Endothelial cell (in vitro differentiated cells): ENCODE results near the gene DYNC1I2. TPM values are rescaled to one million over a fixed set of nuclear protein-coding genes. Genes with fewer than 3 reads are reported as not detected.

Experiments used
- DNase-seq: peaks from one replicate; pipeline ENCODE4 v3.0.0; 2021; ENCODE audit warnings: low spot score
- H3K27ac Mint-ChIP-seq: one replicate; pipeline ENCODE4 v1.8.0; 2021; ENCODE audit warnings: mixed read lengths, inconsistent platforms; ENCODE audit not compliant: unreplicated experiment
- H3K27me3 Mint-ChIP-seq: one replicate; pipeline ENCODE4 v1.8.0; 2021; ENCODE audit warnings: mild to moderate bottlenecking, moderate library complexity, mixed read lengths, inconsistent platforms; ENCODE audit not compliant: unreplicated experiment
- H3K36me3 Mint-ChIP-seq: one replicate; pipeline ENCODE4 v1.8.0; 2021; ENCODE audit warnings: mild to moderate bottlenecking, low read depth, mixed read lengths, inconsistent platforms; ENCODE audit not compliant: unreplicated experiment
- H3K4me1 Mint-ChIP-seq: one replicate; pipeline ENCODE4 v1.8.0; 2021; ENCODE audit warnings: mild to moderate bottlenecking, mixed read lengths, inconsistent platforms; ENCODE audit not compliant: unreplicated experiment
- H3K4me3 Mint-ChIP-seq: one replicate; pipeline ENCODE4 v1.8.0; 2021; ENCODE audit warnings: mild to moderate bottlenecking, mixed read lengths, inconsistent platforms; ENCODE audit not compliant: unreplicated experiment
- H3K9me3 Mint-ChIP-seq: one replicate; pipeline ENCODE4 v1.8.0; 2021; ENCODE audit warnings: mixed read lengths, inconsistent platforms; ENCODE audit not compliant: unreplicated experiment
- total RNA-seq: library from RNA; stranded (reverse); fragmentation: NEBNext Ultra II Directional; extraction: Animal tissue kit (Norgen Biotek cat#: 25700); gene quantifications from one replicate; pipeline ENCODE4 v1.2.1, GENCODE V29; 2021; ENCODE audit not compliant: unreplicated experiment
- TF ChIP-seq, protein P1 (sequence below): fragments of 200-600 bp; sonication (generic); IDR thresholded peaks from one replicate; pipeline ENCODE4 v1.5.0; 2021; ENCODE audit warnings: antibody characterized with exemption; ENCODE audit not compliant: unreplicated experiment

The DYNC1I2 gene
- total RNA-seq, 1 donor from 2014 or later = 121 TPM

DNA sequence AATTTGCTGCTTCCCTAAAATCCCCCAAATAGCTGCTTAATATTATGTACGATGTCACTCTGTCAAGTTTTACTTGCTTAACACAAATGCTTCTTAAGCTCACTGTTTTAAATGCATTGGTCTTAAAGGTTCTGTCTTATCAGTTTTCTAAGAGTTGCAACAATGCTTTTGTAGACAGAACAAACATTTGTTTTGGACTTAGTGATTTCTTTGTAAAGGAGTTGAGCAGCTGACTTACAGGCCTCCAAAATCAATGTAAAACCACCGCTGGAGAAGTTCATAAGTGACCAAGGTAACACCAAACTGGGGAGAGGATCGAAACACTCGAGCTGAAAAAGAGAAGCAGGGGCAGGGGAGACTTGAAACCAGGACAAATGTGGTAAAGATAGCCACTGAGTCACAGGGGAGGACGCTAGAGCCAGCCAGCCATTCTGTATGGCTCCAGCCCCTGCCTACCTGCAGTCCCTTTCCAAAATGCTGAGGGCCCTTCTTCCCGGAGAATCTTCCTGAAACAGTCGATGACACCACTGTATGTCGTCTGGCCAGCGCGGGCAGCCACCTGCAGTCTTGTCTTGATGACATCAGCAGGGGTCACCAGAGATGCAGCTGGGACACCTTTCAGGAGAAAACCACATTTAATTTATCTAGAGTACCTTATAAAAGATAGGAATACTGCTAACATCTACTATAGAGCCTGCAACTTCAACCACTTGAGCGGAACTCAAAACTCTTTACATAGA is 100.2 kb downstream of the DYNC1I2 start:
- Mint-ChIP-seq H3K27ac (no peak overlapping the region), H3K36me3 (no peaks in the 10 kb centered on the region), H3K4me3 (no peak overlapping the region), H3K9me3 (no peaks in the 10 kb centered on the region), H3K4me1 (peaks cover 20% of the 10 kb centered on the region), H3K27me3 (no peaks in the 10 kb centered on the region)
- TF ChIP-seq, protein P1, sequence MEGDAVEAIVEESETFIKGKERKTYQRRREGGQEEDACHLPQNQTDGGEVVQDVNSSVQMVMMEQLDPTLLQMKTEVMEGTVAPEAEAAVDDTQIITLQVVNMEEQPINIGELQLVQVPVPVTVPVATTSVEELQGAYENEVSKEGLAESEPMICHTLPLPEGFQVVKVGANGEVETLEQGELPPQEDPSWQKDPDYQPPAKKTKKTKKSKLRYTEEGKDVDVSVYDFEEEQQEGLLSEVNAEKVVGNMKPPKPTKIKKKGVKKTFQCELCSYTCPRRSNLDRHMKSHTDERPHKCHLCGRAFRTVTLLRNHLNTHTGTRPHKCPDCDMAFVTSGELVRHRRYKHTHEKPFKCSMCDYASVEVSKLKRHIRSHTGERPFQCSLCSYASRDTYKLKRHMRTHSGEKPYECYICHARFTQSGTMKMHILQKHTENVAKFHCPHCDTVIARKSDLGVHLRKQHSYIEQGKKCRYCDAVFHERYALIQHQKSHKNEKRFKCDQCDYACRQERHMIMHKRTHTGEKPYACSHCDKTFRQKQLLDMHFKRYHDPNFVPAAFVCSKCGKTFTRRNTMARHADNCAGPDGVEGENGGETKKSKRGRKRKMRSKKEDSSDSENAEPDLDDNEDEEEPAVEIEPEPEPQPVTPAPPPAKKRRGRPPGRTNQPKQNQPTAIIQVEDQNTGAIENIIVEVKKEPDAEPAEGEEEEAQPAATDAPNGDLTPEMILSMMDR = no peak
- DNase-seq = no peak

DNA sequence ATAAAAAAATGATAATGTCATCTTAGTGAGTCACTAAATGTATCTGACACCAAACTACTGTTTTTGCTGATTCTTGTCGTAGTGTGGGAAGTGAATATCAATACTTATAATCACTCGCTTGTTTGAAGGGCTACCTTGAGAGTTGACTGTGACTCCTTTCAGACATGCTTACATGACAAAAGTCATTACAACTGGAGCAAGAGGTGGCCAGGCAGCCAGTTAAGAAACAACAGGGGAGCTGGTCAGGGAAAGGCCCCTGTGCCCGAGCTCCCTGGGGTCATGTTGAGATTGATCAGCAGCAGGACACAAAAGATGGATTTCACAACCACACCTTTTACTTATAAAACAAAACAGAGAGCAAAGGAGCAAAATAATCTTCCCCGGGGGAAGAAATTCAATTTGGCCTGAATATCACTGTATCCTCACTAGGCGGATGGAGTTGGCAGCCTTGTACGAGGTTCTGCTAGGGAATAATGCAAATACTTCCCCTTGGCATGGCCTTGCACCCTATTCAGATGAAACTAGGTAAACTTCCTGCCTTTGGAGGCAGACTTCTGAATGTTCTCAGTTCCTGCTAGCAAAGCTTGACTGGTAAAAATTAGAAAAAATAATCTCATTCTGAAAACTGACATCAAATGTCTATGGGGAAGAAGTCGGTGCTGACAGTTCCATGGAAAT is 101.2 kb downstream of the DYNC1I2 start:
- Mint-ChIP-seq H3K27me3 (peaks cover 1% of the 10 kb centered on the region), H3K4me3 (no peak overlapping the region), H3K27ac (no peak overlapping the region), H3K9me3 (no peaks in the 10 kb centered on the region), H3K36me3 (no peaks in the 10 kb centered on the region), H3K4me1 (peaks cover 22% of the 10 kb centered on the region)
- DNase-seq = no peak
- TF ChIP-seq, protein P1 = no peak

DNA sequence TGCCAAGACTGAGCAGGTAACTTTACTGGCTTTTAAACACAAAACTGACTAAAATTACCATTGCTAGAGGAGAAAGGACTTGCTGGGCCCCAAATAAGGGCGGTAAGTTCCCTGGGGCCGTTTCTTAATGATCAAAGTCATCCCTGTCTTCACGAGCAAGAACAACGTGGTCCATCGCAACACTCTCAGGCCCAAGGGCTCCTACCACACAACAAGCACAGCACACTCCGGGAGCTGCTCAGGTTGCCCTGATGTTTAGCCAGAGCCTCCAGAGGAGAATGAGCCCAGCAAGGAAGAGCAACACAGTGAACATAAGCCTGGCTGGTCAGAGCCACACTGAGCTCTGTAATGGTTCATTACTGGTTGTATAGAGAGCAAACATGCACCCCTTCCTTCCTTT is 102.7 kb downstream of the DYNC1I2 start:
- Mint-ChIP-seq H3K4me3 (no peak overlapping the region), H3K9me3 (no peaks in the 10 kb centered on the region), H3K27ac (no peak overlapping the region), H3K4me1 (peaks cover 32% of the 10 kb centered on the region), H3K36me3 (no peaks in the 10 kb centered on the region), H3K27me3 (peaks cover 1% of the 10 kb centered on the region)
- TF ChIP-seq, protein P1 = no peak
- no peak for DNase-seq

DNA sequence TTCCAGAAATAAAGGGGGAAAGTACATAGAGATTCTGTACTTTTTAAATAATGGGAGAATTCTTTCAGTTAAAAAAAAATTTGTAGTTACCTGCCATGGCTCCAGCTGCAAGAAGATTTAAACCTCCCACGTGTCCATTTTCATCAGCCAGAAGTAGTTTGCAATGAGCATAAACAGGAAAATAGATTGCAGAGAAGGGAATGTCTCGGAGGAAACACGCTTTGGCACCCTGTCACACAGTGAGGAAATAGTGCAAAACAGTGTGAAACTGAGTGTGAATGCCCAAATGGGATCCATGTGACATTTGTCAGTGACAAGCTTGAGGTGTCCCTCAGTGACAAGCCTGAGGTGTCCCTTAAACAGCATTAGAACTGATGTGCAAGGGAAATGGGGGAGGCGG is 104.1 kb downstream of the DYNC1I2 start:
- no peaks in the 10 kb centered on the region for H3K9me3 Mint-ChIP-seq

More for the DNA sequence above, 104.1 kb downstream of the DYNC1I2 start:
- TF ChIP-seq, protein P1 = no peak
- H3K27me3 Mint-ChIP-seq = peaks cover 1% of the 10 kb centered on the region
- no peak for DNase-seq
- H3K36me3 Mint-ChIP-seq = no peaks in the 10 kb centered on the region
- H3K27ac Mint-ChIP-seq = no peak overlapping the region
- H3K4me1 Mint-ChIP-seq = peaks cover 34% of the 10 kb centered on the region
- no peak overlapping the region for H3K4me3 Mint-ChIP-seq
